ENCODE measurements around the gene SENP8. TPM values are rescaled to one million over a fixed set of nuclear protein-coding genes. Genes with fewer than 3 reads are reported as not detected.

SENP8 gene
- total and polyA plus RNA-seq, 2 of the 8 experiments (the other 6 are each of a cell fraction or from before 2014, with no cell fraction given) = 4.1 to 6.0 TPM

- no peak overlapping the region for H3K23ac ChIP-seq (ENCODE audit: insufficient read length)
- POLR2A ChIA-PET (ENCODE audit: partially characterized antibody) = no interaction called here
- H3K27ac ChIP-seq (ENCODE audit: low read depth, low read length) = no peak overlapping the region
- no peak overlapping the region for H3K4me3 ChIP-seq (ENCODE audit: extremely low read depth in 1 of 4, insufficient read depth in 2 of 4, low read depth in 3 of 4, low read length in 4 of 4)
- no peak overlapping the region for H3K14ac ChIP-seq (ENCODE audit: insufficient read length)
- no peak overlapping the region for H3K4me2 ChIP-seq (ENCODE audit: insufficient read depth in 1 of 2, low read depth in 2 of 2, low read length in 2 of 2)
- WGBS, 2 experiments (ENCODE audit: extremely low coverage in 1 of 2, insufficient coverage in 1 of 2, insufficient read length in 1 of 2, insufficient replicate concordance in 2 of 2, low coverage in 1 of 2, low lambda C conversion rate in 2 of 2, missing lambda C conversion rate in 1 of 2) = 86 to 100% methylated on average over 1 to 6 of the region's 6 CpGs
- no peaks in the 10 kb centered on the region for H3K79me1 ChIP-seq (ENCODE audit: low read depth, low read length)
- DNase-seq (ENCODE audit: low read depth in 1 of 2, low spot score in 2 of 2) (no peak), FAIRE-seq (no peak)
- no peak overlapping the region for H3K18ac ChIP-seq (ENCODE audit: extremely low read depth, low read length)
- no peak overlapping the region for H2BK12ac ChIP-seq (ENCODE audit: low read depth, low read length)
- no peaks in the 10 kb centered on the region for H3K27me3 ChIP-seq (replicated peaks in 1 of 4; ENCODE audit: control insufficient read depth in 3 of 4, extremely low read depth in 1 of 4, insufficient read depth in 3 of 4, low read length in 3 of 4)
- no peak overlapping the region for H3K9ac ChIP-seq (replicated peaks in 1 of 4; ENCODE audit: extremely low read depth in 1 of 4, low read depth in 3 of 4, low read length in 3 of 4)
- no peaks in the 10 kb centered on the region for H3K23me2 ChIP-seq (ENCODE audit: low read depth, low read length)
- H2AFZ ChIP-seq (ENCODE audit: low read length) = no peak overlapping the region
- no peak overlapping the region for H2BK15ac ChIP-seq (ENCODE audit: low read length)
- H3K36me3 ChIP-seq (ENCODE audit: control insufficient read depth in 2 of 4, insufficient read depth in 4 of 4, low read length in 3 of 4) = no peaks in the 10 kb centered on the region
- H3K56ac ChIP-seq (replicated peaks; ENCODE audit: insufficient read length, low read depth, low read length) = no peak overlapping the region
- H3K9me3 ChIP-seq (ENCODE audit: insufficient read depth in 2 of 2, low read depth in 1 of 2, low read length in 1 of 2) = no peaks in the 10 kb centered on the region
- CTCF ChIA-PET (ENCODE audit: partially characterized antibody) = interaction anchor here (0.7 kb wide), 1 partner anchor 13 kb away, joined by 3 read pairs; no protein-coding TSS in a partner anchor
- no peak overlapping the region for H2BK5ac ChIP-seq (ENCODE audit: low read depth, low read length)
- no peaks in the 10 kb centered on the region for H3K79me2 ChIP-seq (ENCODE audit: control insufficient read depth in 1 of 2, insufficient read depth in 2 of 2, low read length in 2 of 2)
- H3K4ac ChIP-seq (replicated peaks; ENCODE audit: insufficient read length, low read depth, low read length) = no peak overlapping the region
- H3K4me1 ChIP-seq (replicated peaks in 1 of 4; ENCODE audit: control insufficient read depth in 3 of 4, insufficient read depth in 4 of 4, low read length in 3 of 4) = no peaks in the 10 kb centered on the region
- no peaks in the 10 kb centered on the region for H4K20me1 ChIP-seq (replicated peaks in 1 of 2; ENCODE audit: control insufficient read depth in 1 of 2, insufficient read depth in 2 of 2, low read length in 2 of 2)
- no peak overlapping the region for H4K8ac ChIP-seq (ENCODE audit: extremely low read depth, insufficient read depth, low read length)
- no peak overlapping the region for H2BK120ac ChIP-seq (replicated peaks; ENCODE audit: low read depth, low read length)
- H4K5ac ChIP-seq (ENCODE audit: insufficient read length, low read depth, low read length) = no peak overlapping the region
- no peak overlapping the region for H2BK20ac ChIP-seq (ENCODE audit: low read length)
- H4K91ac ChIP-seq (replicated peaks; ENCODE audit: insufficient read length, low read length) = no peak overlapping the region
- H2AK5ac ChIP-seq (ENCODE audit: low read depth, low read length) = no peak overlapping the region
- no peak for TF ChIP-seq GTF2F1 (IDR thresholded peaks at IDR 0.05; ENCODE audit: borderline replicate concordance, low read depth, low read length)
- no peak for TF ChIP-seq TEAD4 (IDR thresholded peaks at IDR 0.05; ENCODE audit: low read depth, low read length)
- no peak for TF ChIP-seq TBP (IDR thresholded peaks at IDR 0.05; ENCODE audit: low read depth, low read length)
- TF ChIP-seq POU5F1 (IDR thresholded peaks at IDR 0.05; ENCODE audit: low read depth, low read length) = no peak
- TF ChIP-seq CREB1 (IDR thresholded peaks at IDR 0.05) = no peak
- TF ChIP-seq BRCA1 (IDR thresholded peaks at IDR 0.05; ENCODE audit: low read depth, low read length) = no peak
- TF ChIP-seq, protein P1, sequence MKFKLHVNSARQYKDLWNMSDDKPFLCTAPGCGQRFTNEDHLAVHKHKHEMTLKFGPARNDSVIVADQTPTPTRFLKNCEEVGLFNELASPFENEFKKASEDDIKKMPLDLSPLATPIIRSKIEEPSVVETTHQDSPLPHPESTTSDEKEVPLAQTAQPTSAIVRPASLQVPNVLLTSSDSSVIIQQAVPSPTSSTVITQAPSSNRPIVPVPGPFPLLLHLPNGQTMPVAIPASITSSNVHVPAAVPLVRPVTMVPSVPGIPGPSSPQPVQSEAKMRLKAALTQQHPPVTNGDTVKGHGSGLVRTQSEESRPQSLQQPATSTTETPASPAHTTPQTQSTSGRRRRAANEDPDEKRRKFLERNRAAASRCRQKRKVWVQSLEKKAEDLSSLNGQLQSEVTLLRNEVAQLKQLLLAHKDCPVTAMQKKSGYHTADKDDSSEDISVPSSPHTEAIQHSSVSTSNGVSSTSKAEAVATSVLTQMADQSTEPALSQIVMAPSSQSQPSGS (IDR thresholded peaks at IDR 0.05; ENCODE audit: low read length) = no peak
- TF ChIP-seq YY1 (IDR thresholded peaks at IDR 0.05; ENCODE audit: low read depth, low read length) = no peak
- TF ChIP-seq SAP30 (IDR thresholded peaks at IDR 0.05; ENCODE audit: insufficient read depth, insufficient replicate concordance, low read length) = no peak
- no peak for TF ChIP-seq SIX5 (IDR thresholded peaks at IDR 0.05; ENCODE audit: low read depth, low read length)
- no peak for TF ChIP-seq CBX8 (IDR thresholded peaks at IDR 0.05; ENCODE audit: borderline replicate concordance, low read depth, low read length)
- TF ChIP-seq SP2 (IDR thresholded peaks at IDR 0.05; ENCODE audit: low read length) = no peak
- TF ChIP-seq CHD1 (IDR thresholded peaks at IDR 0.05; ENCODE audit: low read depth, low read length) = no peak
- TF ChIP-seq POLR2A (IDR thresholded peaks at IDR 0.05; ENCODE audit: control extremely low read depth in 1 of 2, low read depth in 2 of 2, low read length in 2 of 2) = no peak
Measured at GRCh38 chr15:72078887-72079286, 39.3 kb upstream of the SENP8 start.
